K562 (cell line): ENCODE results near the gene DLX4.

ENCODE experiments used
- BRF2 ChIP-seq: IDR thresholded peaks from 3 replicates; pipeline ENCODE4 v1.6.1; 2011; ENCODE audit warnings: borderline replicate concordance, mild to moderate bottlenecking; ENCODE audit not compliant: insufficient read length, insufficient read depth
- CBFB ChIP-seq: sonication (generic); formaldehyde crosslinking; IDR thresholded peaks from 2 replicates; pipeline ENCODE4 v1.4.0; 2020; ENCODE audit warnings: mild to moderate bottlenecking, missing genetic modification reagents
- CBX2 ChIP-seq: fragments of 200-600 bp; sonication (generic); IDR thresholded peaks from one replicate; pipeline ENCODE4 v1.6.1; 2012; ENCODE audit warnings: mild to moderate bottlenecking, low read length, inconsistent platforms; ENCODE audit not compliant: insufficient read depth, poor library complexity, severe bottlenecking
- CTCF ChIP-seq, 3 experiments: IDR thresholded peaks in 2 of 3; conservative IDR thresholded peaks in 1 of 3; 2 replicates each; pipeline ENCODE4 v1.5.1; 2011 to 2012; ENCODE audit warnings: low read length in 3 of 3, mild to moderate bottlenecking in 3 of 3, control low read depth in 2 of 3, improper control_type of control experiment in 1 of 3, inconsistent platforms in 1 of 3, low read depth in 1 of 3, mixed read lengths in 1 of 3, moderate library complexity in 1 of 3; ENCODE audit not compliant: insufficient read depth in 2 of 3
- PHB2 ChIP-seq: fragments of 450-650 bp; IDR thresholded peaks from 2 replicates; pipeline ENCODE4 v1.6.1; 2017; ENCODE audit warnings: low read depth
- POU5F1 ChIP-seq: fragments of 150-350 bp; IDR thresholded peaks from 2 replicates; pipeline ENCODE4 v1.6.1; 2014; ENCODE audit warnings: borderline replicate concordance, low read length, low read depth, mild to moderate bottlenecking; ENCODE audit not compliant: partially characterized antibody
- SMAD4 ChIP-seq: fragments of 250-450 bp; sonication (Bioruptor Pico); conservative IDR thresholded peaks from 2 replicates; pipeline ENCODE4 v1.8.0; 2021; ENCODE audit warnings: inconsistent platforms, mild to moderate bottlenecking, moderate library complexity
- TAF1 ChIP-seq: IDR thresholded peaks from 2 replicates; pipeline ENCODE4 v1.6.1; 2011; ENCODE audit warnings: mild to moderate bottlenecking, low read length, moderate library complexity; ENCODE audit not compliant: insufficient read depth, control insufficient read depth, severe bottlenecking; ENCODE audit errors: extremely low read depth
- ZKSCAN8 ChIP-seq: fragments of 200-800 bp; sonication (Bioruptor generic); IDR thresholded peaks from 2 replicates; pipeline ENCODE4 v1.6.1; 2016; ENCODE audit warnings: missing genetic modification characterization, missing compliant biosample characterization
- ZNF41 ChIP-seq: fragments of 250-450 bp; sonication (Bioruptor Pico); conservative IDR thresholded peaks from 2 replicates; pipeline ENCODE4 v1.4.0; 2020; ENCODE audit warnings: mild to moderate bottlenecking

GRCh38 chr17:49956780-49957179 is 12.2 kb upstream of the DLX4 start:
- no peak for TF ChIP-seq ZNF41 (CRISPR knock-in tag)
- no peak for TF ChIP-seq BRF2
- TF ChIP-seq CBX2: no peak
- TF ChIP-seq CBFB (CRISPR knock-in tag): no peak
- no peak for TF ChIP-seq SMAD4
- TF ChIP-seq PHB2: no peak
- no peak for TF ChIP-seq POU5F1
- no peak for TF ChIP-seq CTCF (IDR thresholded peaks at IDR 0.05 in 2 of 3, conservative IDR thresholded peaks at IDR 0.05 in 1 of 3; ENCODE audit: insufficient read depth in 2 of 3, low read depth in 1 of 3, low read length in 3 of 3)
- TF ChIP-seq ZKSCAN8: no peak
- TF ChIP-seq TAF1: no peak
